IPS-18c (cell line): ENCODE data around the gene IGSF23.
"Not testable (repeated sequence)": the region's sequence is repeated elsewhere in the genome, so short reads cannot be mapped to it uniquely, and the experiment has no call there.

Experiments used
- H3K4me3 ChIP-seq: 2 replicates; pipeline ENCODE4 v1.7.0; 2013; ENCODE audit warnings: low read depth, mild to moderate bottlenecking, low read length, moderate library complexity; ENCODE audit not compliant: insufficient read depth
- H3K9me3 ChIP-seq: one replicate; pipeline ENCODE4 v1.6.1; 2013; ENCODE audit warnings: mild to moderate bottlenecking, low read length, moderate library complexity; ENCODE audit not compliant: control insufficient read depth, insufficient read depth

IGSF23 gene

GRCh38 chr19:44626048-44626624 is 12.8 kb downstream of the IGSF23 start:
- no peak overlapping the region for H3K4me3 ChIP-seq
- H3K9me3 ChIP-seq, result no peaks in the 10 kb centered on the region

GRCh38 chr19:44627631-44628030 is 14.3 kb downstream of the IGSF23 start:
- no peak overlapping the region for H3K4me3 ChIP-seq
- no peaks in the 10 kb centered on the region for H3K9me3 ChIP-seq

GRCh38 chr19:44628793-44629192 is 15.4 kb downstream of the IGSF23 start:
- no peak overlapping the region for H3K4me3 ChIP-seq
- no peaks in the 10 kb centered on the region for H3K9me3 ChIP-seq

DNA sequence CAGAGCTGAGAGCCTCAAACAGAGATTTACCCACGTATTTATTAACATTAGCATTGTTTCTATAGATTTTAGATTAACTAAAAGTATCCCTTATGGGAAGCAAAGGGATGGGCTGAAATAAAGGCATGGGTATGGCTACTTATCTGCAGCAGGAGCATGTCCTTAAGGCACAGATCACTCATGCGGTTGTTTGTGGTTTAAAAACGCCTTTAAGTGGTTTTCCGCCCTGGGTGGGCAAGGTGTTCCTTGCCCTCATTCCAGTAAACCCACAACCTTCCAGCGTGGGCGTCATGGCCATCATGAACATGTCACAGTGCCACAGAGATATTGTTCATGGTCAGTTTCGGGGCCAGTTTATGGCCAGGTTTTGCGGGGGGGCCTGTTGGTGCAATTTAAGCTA is 18.2 kb downstream of the IGSF23 start:
- H3K9me3 ChIP-seq, result not testable (repeated sequence)

GRCh38 chr19:44634058-44634457 is 20.7 kb downstream of the IGSF23 start:
- H3K9me3 ChIP-seq, H3K4me3 ChIP-seq: not testable (repeated sequence)

More for the DNA sequence above, 18.2 kb downstream of the IGSF23 start:
- not testable (repeated sequence) for H3K4me3 ChIP-seq

GRCh38 chr19:44634785-44635184 is 21.4 kb downstream of the IGSF23 start:
- no peaks in the 10 kb centered on the region for H3K9me3 ChIP-seq
- no peak overlapping the region for H3K4me3 ChIP-seq

GRCh38 chr19:44635581-44636438 is 22.4 kb downstream of the IGSF23 start:
- Histone ChIP-seq H3K4me3 (no peak overlapping the region), H3K9me3 (no peaks in the 10 kb centered on the region)

- Histone ChIP-seq H3K9me3 (no peaks in the 10 kb centered on the region), H3K4me3 (no peak overlapping the region)
Measured at GRCh38 chr19:44636439-44637389, 23.4 kb downstream of the IGSF23 start.

DNA sequence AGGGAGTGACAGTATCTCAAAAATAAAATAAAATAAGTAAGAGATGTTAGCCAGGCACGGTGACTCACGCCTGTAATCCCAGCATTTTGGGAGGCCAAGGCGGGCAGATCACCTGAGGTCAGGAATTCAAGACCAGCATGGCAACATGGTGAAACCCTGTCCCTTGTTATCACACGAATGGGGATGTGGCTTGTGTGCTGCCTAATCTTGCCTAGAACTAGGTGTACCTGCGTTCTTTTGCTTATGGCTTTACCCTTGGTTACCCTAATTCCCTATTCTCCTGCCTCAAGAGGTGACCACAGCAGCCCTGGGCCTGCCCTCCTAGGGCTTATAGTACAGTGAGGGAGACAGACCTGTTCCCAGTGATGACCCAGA is 24.0 kb downstream of the IGSF23 start:
- Histone ChIP-seq H3K4me3 (no peak overlapping the region), H3K9me3 (no peaks in the 10 kb centered on the region)

DNA sequence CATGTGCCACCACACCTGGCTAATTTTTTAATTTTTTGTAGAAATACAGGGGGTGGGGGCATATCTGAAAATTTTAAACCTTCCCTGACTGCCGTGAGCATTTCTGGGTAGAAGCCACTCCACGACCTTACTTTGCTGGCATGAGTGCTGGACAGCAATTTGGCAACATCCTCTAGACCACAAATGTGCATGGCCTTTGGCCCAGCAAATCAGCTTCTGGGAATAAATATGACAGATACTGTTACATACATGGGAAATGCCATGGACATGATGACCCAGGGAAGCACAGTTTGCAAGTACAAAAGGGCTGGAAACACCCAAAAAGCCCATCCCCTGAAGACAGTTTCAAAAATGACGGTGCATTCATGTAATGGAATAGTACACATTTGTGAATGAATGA is 27.2 kb downstream of the IGSF23 start:
- H3K9me3 ChIP-seq, result no peaks in the 10 kb centered on the region
- no peak overlapping the region for H3K4me3 ChIP-seq

- Histone ChIP-seq H3K4me3 (no peak overlapping the region), H3K9me3 (no peaks in the 10 kb centered on the region)
Measured at GRCh38 chr19:44641501-44642265, 28.3 kb downstream of the IGSF23 start.

GRCh38 chr19:44642377-44642776 is 29.0 kb downstream of the IGSF23 start:
- no peaks in the 10 kb centered on the region for H3K9me3 ChIP-seq
- H3K4me3 ChIP-seq, result no peak overlapping the region

DNA sequence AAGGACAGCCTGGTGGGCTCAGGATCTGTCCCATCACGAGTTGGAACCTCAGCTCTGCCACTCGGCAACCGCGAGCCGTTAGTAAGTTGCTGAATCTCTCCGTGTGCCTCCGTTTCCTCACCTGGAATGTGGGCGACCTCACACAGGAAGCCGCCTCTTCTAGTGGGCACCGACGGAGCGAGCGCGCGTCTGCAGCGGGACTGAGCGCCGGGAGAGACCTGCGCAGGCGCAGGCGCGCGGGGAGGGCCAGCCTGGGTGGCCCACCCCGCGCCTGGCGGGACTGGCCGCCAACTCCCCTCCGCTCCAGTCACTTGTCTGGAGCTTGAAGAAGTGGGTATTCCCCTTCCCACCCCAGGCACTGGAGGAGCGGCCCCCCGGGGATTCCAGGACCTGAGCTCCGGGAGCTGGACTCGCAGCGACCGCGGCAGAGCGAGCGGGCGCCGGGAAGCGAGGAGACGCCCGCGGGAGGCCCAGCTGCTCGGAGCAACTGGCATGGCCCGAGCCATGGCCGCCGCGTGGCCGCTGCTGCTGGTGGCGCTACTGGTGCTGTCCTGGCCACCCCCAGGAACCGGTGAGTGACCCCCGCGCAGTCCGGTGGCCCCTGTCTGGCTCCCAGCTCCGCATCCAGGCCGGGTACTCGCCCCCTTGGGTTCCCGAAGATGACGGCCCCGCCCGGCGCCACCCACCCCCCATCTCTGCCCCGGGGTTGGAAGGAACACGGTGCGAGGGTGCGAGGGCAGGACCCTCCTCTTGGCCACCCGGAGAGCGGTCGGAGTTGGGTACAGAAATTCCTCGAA is 30.4 kb downstream of the IGSF23 start, which contains the start of gene PVR:
Gene PVR, plus strand, starts transcription at position 306 of the 797 bp plus-strand sequence. Its CDS starts 187 bp downstream, at position 493.
- Histone ChIP-seq H3K4me3 (peak within 1 kb of the TSS; percentile 82), H3K9me3 (no peaks in the 10 kb centered on the region)

DNA sequence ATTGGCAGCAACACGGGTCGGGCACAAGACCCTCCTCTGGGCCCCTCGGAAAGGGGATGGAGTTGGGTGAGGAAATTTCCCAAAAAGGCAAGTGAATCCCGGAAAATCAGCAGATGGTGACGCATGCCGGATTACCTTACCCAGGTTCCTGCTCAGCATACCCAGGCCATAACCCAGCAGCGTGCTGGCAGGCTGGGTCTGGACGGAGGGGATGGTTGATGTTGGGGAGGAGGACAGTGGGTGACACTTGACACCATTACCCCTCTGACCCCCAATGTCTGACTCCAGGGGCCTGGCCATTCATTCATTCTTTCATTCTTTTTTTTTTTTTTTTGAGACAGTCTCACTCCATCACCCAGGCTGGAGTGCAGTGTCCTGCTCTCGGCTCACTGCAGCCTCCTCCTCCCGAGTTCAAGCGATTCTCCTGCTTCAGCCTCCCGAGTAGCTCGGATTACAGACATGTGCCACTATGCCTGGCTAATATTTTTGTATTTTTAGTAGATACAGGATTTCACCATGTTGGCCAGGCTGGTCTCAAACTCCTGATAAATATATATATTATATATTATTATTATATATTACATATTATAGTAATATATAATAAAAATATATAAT is 31.1 kb downstream of the IGSF23 start:
- Histone ChIP-seq H3K9me3 (no peaks in the 10 kb centered on the region), H3K4me3 (peak overlapping the region; percentile 82)

DNA sequence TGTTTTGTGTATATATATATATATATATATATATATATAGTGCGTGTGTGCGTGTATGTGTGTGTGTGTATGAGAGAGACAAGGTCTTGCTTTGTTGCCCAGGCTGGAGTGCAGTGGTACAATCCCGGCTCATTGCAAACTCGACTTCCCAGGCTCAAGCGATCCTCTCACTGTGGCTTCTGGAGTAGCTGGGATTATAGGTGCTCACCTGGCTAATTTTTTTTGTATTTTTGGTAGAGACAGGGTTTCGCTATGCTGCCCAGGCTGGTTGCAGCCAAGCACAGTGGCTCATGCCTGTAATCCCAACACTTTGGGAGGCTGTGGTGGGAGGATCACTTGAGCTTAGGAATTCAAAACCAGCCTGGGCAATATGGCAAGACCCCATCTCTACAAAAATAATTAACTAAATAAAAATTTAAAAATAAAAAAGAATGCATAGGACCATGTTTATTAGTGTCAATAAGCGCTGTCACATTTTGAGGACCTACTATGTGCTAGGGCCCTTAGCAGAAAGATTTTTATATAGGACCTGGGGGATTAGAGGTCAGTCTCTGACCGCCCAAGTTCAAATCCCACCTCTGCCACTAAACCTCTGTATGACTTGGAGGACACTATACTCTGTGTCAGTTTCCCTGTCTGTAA is 32.2 kb downstream of the IGSF23 start:
- H3K4me3 ChIP-seq, result no peak overlapping the region

More for the DNA sequence above, 32.2 kb downstream of the IGSF23 start:
- H3K9me3 ChIP-seq, result no peaks in the 10 kb centered on the region
